GM12875 (cell line): Measurements from ENCODE around the gene ATP2C2.

Source experiments
- H3K4me3 ChIP-seq: one replicate; pipeline ENCODE4 v1.5.1; 2011; ENCODE audit warnings: low read depth, low read length, control low read depth
- TF ChIP-seq, protein P1 (sequence below): IDR thresholded peaks from 2 replicates; pipeline ENCODE4 v1.5.1; 2011; ENCODE audit warnings: low read depth, mild to moderate bottlenecking, control low read depth, inconsistent platforms, low read length, moderate library complexity, borderline replicate concordance; ENCODE audit not compliant: insufficient read depth

Gene ATP2C2

GRCh38 chr16:84487358-84487757 lies 119.0 kb downstream of the ATP2C2 start:
- TF ChIP-seq, protein P1, sequence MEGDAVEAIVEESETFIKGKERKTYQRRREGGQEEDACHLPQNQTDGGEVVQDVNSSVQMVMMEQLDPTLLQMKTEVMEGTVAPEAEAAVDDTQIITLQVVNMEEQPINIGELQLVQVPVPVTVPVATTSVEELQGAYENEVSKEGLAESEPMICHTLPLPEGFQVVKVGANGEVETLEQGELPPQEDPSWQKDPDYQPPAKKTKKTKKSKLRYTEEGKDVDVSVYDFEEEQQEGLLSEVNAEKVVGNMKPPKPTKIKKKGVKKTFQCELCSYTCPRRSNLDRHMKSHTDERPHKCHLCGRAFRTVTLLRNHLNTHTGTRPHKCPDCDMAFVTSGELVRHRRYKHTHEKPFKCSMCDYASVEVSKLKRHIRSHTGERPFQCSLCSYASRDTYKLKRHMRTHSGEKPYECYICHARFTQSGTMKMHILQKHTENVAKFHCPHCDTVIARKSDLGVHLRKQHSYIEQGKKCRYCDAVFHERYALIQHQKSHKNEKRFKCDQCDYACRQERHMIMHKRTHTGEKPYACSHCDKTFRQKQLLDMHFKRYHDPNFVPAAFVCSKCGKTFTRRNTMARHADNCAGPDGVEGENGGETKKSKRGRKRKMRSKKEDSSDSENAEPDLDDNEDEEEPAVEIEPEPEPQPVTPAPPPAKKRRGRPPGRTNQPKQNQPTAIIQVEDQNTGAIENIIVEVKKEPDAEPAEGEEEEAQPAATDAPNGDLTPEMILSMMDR = no peak
- no peak overlapping the region for H3K4me3 ChIP-seq

DNA sequence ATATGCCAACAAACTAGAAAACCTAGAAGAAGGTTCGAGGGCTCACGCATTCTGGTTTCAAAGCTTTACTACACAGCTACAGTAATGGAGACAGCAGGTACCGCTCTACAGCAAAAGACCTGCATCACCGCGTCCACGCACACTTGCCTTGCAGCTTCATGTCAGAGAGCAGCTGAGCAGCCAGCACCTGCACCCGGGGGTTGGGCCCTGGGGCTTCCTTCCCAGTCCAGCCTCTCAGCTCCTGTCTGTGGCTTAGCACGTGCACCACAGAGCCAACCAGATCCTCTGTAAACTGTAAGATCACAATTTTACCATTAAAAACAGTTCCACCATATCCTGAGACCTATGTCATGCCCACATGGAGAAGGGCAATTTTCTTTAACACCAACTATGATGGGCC lies 120.8 kb downstream of the ATP2C2 start:
- H3K4me3 ChIP-seq = no peak overlapping the region
- TF ChIP-seq, protein P1 = no peak

- TF ChIP-seq, protein P1 = no peak
- no peak overlapping the region for H3K4me3 ChIP-seq
Observed at GRCh38 chr16:84495506-84495905, 127.2 kb downstream of the ATP2C2 start.

- H3K4me3 ChIP-seq = no peak overlapping the region
- TF ChIP-seq, protein P1 = no peak
Observed at GRCh38 chr16:84496991-84497390, 128.7 kb downstream of the ATP2C2 start.

DNA sequence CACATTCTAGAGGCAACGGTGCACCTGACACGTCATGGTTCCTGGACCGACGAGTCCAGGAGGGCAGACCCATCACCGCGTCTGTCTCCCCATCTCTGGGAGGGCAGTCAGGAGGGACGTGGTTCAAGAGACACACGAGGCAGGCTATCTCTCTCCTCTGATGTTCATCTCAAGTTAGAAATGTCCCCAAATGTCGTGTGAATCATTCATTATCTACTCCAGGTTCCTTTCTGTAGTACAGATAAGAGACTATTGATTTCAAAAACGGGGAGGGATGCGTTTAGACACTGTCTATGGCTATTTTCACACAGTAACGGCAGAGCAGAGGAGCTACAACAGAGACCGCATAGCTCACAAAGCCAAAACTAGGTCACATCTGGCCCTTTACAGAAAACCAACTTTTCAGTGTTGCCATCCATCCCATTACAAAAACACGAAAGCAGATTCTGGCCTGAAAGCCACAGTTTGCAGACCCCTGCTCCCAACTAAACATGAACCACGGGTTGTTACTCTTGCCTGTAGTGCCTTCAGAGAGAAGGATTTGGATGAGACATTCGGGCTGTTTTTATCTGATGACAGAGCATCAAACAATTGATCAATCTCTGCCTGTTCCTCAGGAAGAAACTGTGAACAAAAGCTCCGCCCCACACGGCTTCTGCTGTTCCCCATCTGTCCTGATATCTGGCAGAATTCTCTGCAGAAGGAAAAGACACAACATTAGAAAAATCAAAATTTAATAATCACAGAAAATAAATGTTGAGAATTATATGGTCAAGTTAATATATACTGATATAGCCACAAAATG lies 129.3 kb downstream of the ATP2C2 start:
- TF ChIP-seq, protein P1 = no peak
- H3K4me3 ChIP-seq = no peak overlapping the region

GRCh38 chr16:84498223-84498610 lies 129.9 kb downstream of the ATP2C2 start:
- TF ChIP-seq, protein P1 = no peak
- H3K4me3 ChIP-seq = no peak overlapping the region

DNA sequence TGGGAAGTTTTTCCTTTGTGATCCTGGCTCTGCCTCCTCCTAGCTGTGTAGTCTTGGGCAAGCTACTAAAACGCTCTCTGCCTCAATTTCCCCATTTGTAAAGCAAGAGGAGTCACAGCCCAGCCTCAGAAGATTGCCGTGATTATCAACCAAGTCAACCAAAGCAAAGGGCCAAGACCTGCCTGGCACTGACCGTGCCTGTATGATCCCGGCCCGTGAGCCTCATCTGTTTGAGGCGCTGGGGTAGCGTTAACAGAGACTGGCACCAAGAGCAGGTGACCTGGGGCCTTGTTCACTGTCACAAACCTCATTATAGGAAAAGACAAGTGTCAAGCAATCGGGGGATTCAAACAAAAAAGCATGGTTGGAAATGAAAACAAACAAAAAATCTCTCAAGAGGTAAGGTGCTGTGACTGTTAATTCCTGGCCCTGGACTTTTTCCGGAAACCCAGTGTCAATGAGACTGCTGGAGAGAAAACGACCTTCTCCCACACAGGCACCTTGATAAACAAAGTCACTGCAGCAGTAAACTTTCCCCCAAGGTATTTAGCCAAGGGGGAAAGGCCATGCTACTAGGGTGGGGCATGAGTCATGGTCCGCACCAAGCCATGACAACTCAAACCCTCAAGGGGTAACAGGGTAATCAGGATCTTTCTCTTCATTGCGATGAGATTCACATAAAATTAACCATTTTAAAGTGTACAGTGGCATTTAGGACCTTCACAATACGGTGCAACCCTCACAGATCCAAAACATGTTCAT lies 130.7 kb downstream of the ATP2C2 start:
- H3K4me3 ChIP-seq = no peak overlapping the region
- TF ChIP-seq, protein P1 = no peak
